K562 (cell line): Measurements from ENCODE around the gene TUT4. TPM values are rescaled to one million over a fixed set of nuclear protein-coding genes. Genes with fewer than 3 reads are reported as not detected.

Experiments used
- ATAC-seq: fragments of 200-7000 bp; cut with Tn5 transposase; 3 replicates; pipeline ENCODE4 v1.9.1; 2020; ENCODE audit warnings: moderate library complexity
- Bru-seq: library from RNA; stranded (reverse); fragments of 400-500 nt; gene quantifications from one replicate; lab custom pipeline; 2021; lab: Mats Ljungman, UMichigan
- BruChase-seq, 2 experiments: library from RNA; stranded (reverse); fragments of 400-500 nt; gene quantifications; one replicate each; lab custom pipeline; 2021; lab: Mats Ljungman, UMichigan
- BruUV-seq: library from RNA; stranded (reverse); fragments of 400-500 nt; replicated peaks from 2 replicates; lab custom pipeline; 2021; lab: Mats Ljungman, UMichigan
- CTCF ChIA-PET: fragments of 300-600 bp; formaldehyde crosslinking; extraction: SDS; loops from one replicate; lab custom pipeline; 2021; ENCODE audit warnings: low intra/inter-chr PET ratio; lab: Yijun Ruan, JAX
- POLR2A ChIA-PET: fragments of 300-600, 350-650 bp; sonication (Branson Sonifier 250); formaldehyde crosslinking; extraction: SDS; loops from one replicate; lab custom pipeline; 2021; ENCODE audit warnings: antibody characterized with exemption, inconsistent platforms; lab: Yijun Ruan, JAX
- DNase-seq, 4 experiments: peaks; one replicate each; pipeline versions ENCODE4 v3.0.0 to v3.0.0-alpha.2; 2011 to 2018; ENCODE audit warnings: low spot score in 3 of 4, mixed read lengths in 3 of 4; ENCODE audit errors: extremely low read depth in 1 of 4
- FAIRE-seq: peaks from 2 replicates; lab custom pipeline; 2011; peaks lifted over from hg19 to GRCh38; lab: Jason Lieb, UNC
- H2AFZ ChIP-seq: 2 replicates; pipeline ENCODE4 v1.6.0; 2011; ENCODE audit warnings: low read depth, low read length, control low read depth, inconsistent platforms
- H3K27ac ChIP-seq: fragments of 200-600 bp; 3 replicates; pipeline ENCODE4 v1.8.0; 2011; ENCODE audit warnings: low read depth, mild to moderate bottlenecking, control low read depth, inconsistent platforms, low read length, moderate library complexity, mixed read lengths; ENCODE audit errors: extremely low read depth
- H3K27me3 ChIP-seq, 2 experiments: fragments of 300-600 bp in 1 of 2; 2 replicates in 1 of 2; 3 replicates in 1 of 2; pipeline versions ENCODE4 v1.6.0 to v1.8.0; 2011; ENCODE audit warnings: inconsistent platforms in 2 of 2, low read length in 2 of 2, mild to moderate bottlenecking in 1 of 2, mixed read lengths in 1 of 2, moderate library complexity in 1 of 2; ENCODE audit not compliant: control insufficient read depth in 2 of 2, insufficient read depth in 2 of 2
- H3K36me3 ChIP-seq: fragments of 300-600 bp; 3 replicates; pipeline ENCODE4 v1.8.0; 2011; ENCODE audit warnings: mild to moderate bottlenecking, low read length, inconsistent platforms; ENCODE audit not compliant: control insufficient read depth, insufficient read depth
- H3K4me1 ChIP-seq, 2 experiments: fragments of 200-600 bp in 1 of 2; replicated peaks in 1 of 2; 2 replicates in 1 of 2; 3 replicates in 1 of 2; pipeline versions ENCODE4 v1.5.1 to v1.8.0; 2011; ENCODE audit warnings: inconsistent platforms in 2 of 2, low read length in 2 of 2, mild to moderate bottlenecking in 1 of 2, mixed read lengths in 1 of 2, moderate library complexity in 1 of 2; ENCODE audit not compliant: control insufficient read depth in 2 of 2, insufficient read depth in 2 of 2
- H3K4me2 ChIP-seq: 2 replicates; pipeline ENCODE4 v1.6.1; 2011; ENCODE audit warnings: low read length, control low read depth, inconsistent platforms, mixed read lengths; ENCODE audit not compliant: insufficient read depth
- H3K4me3 ChIP-seq: fragments of 200-600 bp; sonication (generic), shearing (Covaris generic); 2 replicates; pipeline ENCODE4 v1.5.1; 2016; ENCODE audit warnings: control low read depth, inconsistent platforms
- H3K79me2 ChIP-seq: fragments of 200-600 bp; 3 replicates; pipeline ENCODE4 v1.8.0; 2011; ENCODE audit warnings: low read length, inconsistent platforms; ENCODE audit not compliant: control insufficient read depth, insufficient read depth
- H3K9ac ChIP-seq, 2 experiments: 2 replicates each; pipeline versions ENCODE4 v1.6.0 to v1.6.1; 2011; ENCODE audit warnings: low read depth in 2 of 2, low read length in 2 of 2, control low read depth in 1 of 2, inconsistent platforms in 1 of 2, mild to moderate bottlenecking in 1 of 2, mixed read lengths in 1 of 2; ENCODE audit not compliant: insufficient read depth in 1 of 2
- H3K9me1 ChIP-seq: one replicate; pipeline ENCODE4 v1.6.0; 2011; ENCODE audit warnings: inconsistent platforms, mild to moderate bottlenecking, low read length, moderate library complexity; ENCODE audit not compliant: control insufficient read depth, insufficient read depth
- H3K9me3 ChIP-seq: replicated peaks from 2 replicates; pipeline ENCODE4 v1.5.1; 2011; ENCODE audit warnings: low read depth, low read length, inconsistent platforms; ENCODE audit not compliant: control insufficient read depth, insufficient read depth
- H4K20me1 ChIP-seq: replicated peaks from 2 replicates; pipeline ENCODE4 v1.6.1; 2011; ENCODE audit warnings: low read length, inconsistent platforms, mixed read lengths; ENCODE audit not compliant: control insufficient read depth, insufficient read depth
- BRD9 ChIP-seq: fragments of 450-650 bp; IDR thresholded peaks from 2 replicates; pipeline ENCODE4 v1.6.1; 2018; ENCODE audit warnings: low read depth; ENCODE audit not compliant: partially characterized antibody
- DACH1 ChIP-seq: fragments of 450-650 bp; IDR thresholded peaks from 2 replicates; pipeline ENCODE4 v1.6.1; 2018; ENCODE audit not compliant: partially characterized antibody
- E2F6 ChIP-seq, 2 experiments: IDR thresholded peaks; 2 replicates each; pipeline ENCODE4 v1.6.1; 2011; ENCODE audit warnings: borderline replicate concordance in 1 of 2, control low read depth in 1 of 2, low read depth in 1 of 2, low read length in 1 of 2, mild to moderate bottlenecking in 1 of 2, mixed read lengths in 1 of 2, moderate library complexity in 1 of 2; ENCODE audit not compliant: insufficient read depth in 1 of 2, insufficient read length in 1 of 2, poor library complexity in 1 of 2, severe bottlenecking in 1 of 2; ENCODE audit errors: extremely low read depth in 1 of 2
- ETV6 ChIP-seq, 3 experiments: fragments of 150-350 bp in 1 of 3; sonication (generic) in 1 of 3; formaldehyde crosslinking in 1 of 3; IDR thresholded peaks; 2 replicates each; pipeline versions ENCODE4 v1.6.1 to v1.8.0; 2014 to 2022; ENCODE audit warnings: borderline replicate concordance in 2 of 3, low read depth in 2 of 3, antibody characterized with exemption in 1 of 3, low read length in 1 of 3, mild to moderate bottlenecking in 1 of 3, missing genetic modification reagents in 1 of 3
- MEF2A ChIP-seq: IDR thresholded peaks from 2 replicates; pipeline ENCODE4 v1.6.1; 2011; ENCODE audit warnings: low read depth, mild to moderate bottlenecking, low read length, moderate library complexity; ENCODE audit not compliant: control insufficient read depth
- MXI1 ChIP-seq: IDR thresholded peaks from 2 replicates; pipeline ENCODE4 v1.6.1; 2011; ENCODE audit warnings: low read depth, mild to moderate bottlenecking, improper control_type of control experiment, low read length
- NFIX ChIP-seq: fragments of 250-450 bp; sonication (Bioruptor Pico); IDR thresholded peaks from 2 replicates; pipeline ENCODE4 v1.4.0; 2020; ENCODE audit warnings: low read depth, mild to moderate bottlenecking, moderate library complexity
- TFAM ChIP-seq: fragments of 250-450 bp; sonication (Bioruptor Pico); conservative IDR thresholded peaks from 2 replicates; pipeline ENCODE4 v1.5.0; 2021; ENCODE audit warnings: mild to moderate bottlenecking, moderate library complexity
- ZBTB26 ChIP-seq: fragments of 450-650 bp; formaldehyde crosslinking; IDR thresholded peaks from 2 replicates; pipeline ENCODE4 v1.4.0; 2022; ENCODE audit warnings: missing genetic modification characterization
- ZNF263 ChIP-seq: sonication (generic); formaldehyde crosslinking; IDR thresholded peaks from 2 replicates; pipeline ENCODE4 v1.8.0; 2022; ENCODE audit warnings: mild to moderate bottlenecking, missing genetic modification reagents, borderline replicate concordance
- ZNF311 ChIP-seq: fragments of 250-450 bp; sonication (Bioruptor Pico); IDR thresholded peaks from 2 replicates; pipeline ENCODE4 v1.4.0; 2020; ENCODE audit warnings: mild to moderate bottlenecking, moderate library complexity
- ZNF436 ChIP-seq: fragments of 250-450, 450-650 bp; sonication (Bioruptor Pico); formaldehyde crosslinking; IDR thresholded peaks from 2 replicates; pipeline ENCODE4 v1.7.0; 2020; ENCODE audit warnings: mild to moderate bottlenecking
- WGBS: fragments of 100-300 bp; shearing (Covaris generic); methylation state at CpG from one replicate; pipeline ENCODE4 v1.1.6; 2016; ENCODE audit warnings: low coverage, mixed read lengths; ENCODE audit not compliant: insufficient coverage; ENCODE audit errors: missing lambda C conversion rate; 5-methylcytosine and 5-hydroxymethylcytosine counted together
- in situ Hi-C: fragments of 300-500 bp; cut with MboI; formaldehyde crosslinking; loops from 4 replicates; pipeline ENCODE4 v1.15.0; 2018; ENCODE audit warnings: inconsistent platforms, mixed read lengths
- intact Hi-C: fragments of 100-400 bp; cut with micrococcal nuclease; formaldehyde crosslinking; loops from 2 replicates; pipeline ENCODE4 v1.14.2; 2022
- long read RNA-seq, 3 experiments: library from polyadenylated mRNA in 2 of 3; library from RNA in 1 of 3; unstranded in 2 of 3; stranded (forward) in 1 of 3; transcript quantifications; one replicate each; pipeline ENCODE4 v2.0.0, GENCODE V29; 2019 to 2022
- polyA minus RNA-seq, 3 experiments: library from RNA; depleted of rRNA, polyadenylated mRNA; stranded (reverse); fragments of >200 nt; gene quantifications; 2 replicates each; pipeline ENCODE4 v1.2.3, GENCODE V29; 2011
- polyA plus RNA-seq, 8 experiments: library from polyadenylated mRNA; depleted of rRNA in 4 of 8; stranded (reverse) in 5 of 8; unstranded in 3 of 8; fragments of >200 nt; fragmentation: Nextera tagmentation in 2 of 8; fragmentation: Illumina TruSeq in 1 of 8; extraction: Ambion mirVana in 2 of 8; extraction: Trizol in 1 of 8; gene quantifications; 2 replicates each; pipeline versions ENCODE4 v1.2.1 to v1.2.3, GENCODE V29; 2011 to 2014; ENCODE audit warnings: inconsistent platforms in 1 of 8, missing spikeins in 1 of 8
- total RNA-seq, 7 experiments: library from RNA; depleted of rRNA in 6 of 7; stranded (reverse); fragments of >200 nt in 6 of 7; fragmentation: Illumina TruSeq in 2 of 7; extraction: Trizol in 2 of 7; gene quantifications; 2 replicates each; pipeline versions ENCODE4 v1.2.1 to v1.2.3, GENCODE V29; 2011 to 2021; ENCODE audit warnings: low replicate concordance in 1 of 7

Gene TUT4
- total RNA-seq (2011; cell fraction: chromatin; rRNA removed; ENCODE audit: low replicate concordance), result 60.5 and 255 TPM in 2 replicates
- 24.2 and 38.3 TPM in 2 replicates for total RNA-seq (2011; cell fraction: nucleolus; rRNA removed)
- 89.5 and 141 TPM in 2 replicates for total RNA-seq (2011; cell fraction: nucleoplasm; rRNA removed)
- 35.5 and 55.5 TPM in 2 replicates for total RNA-seq (2014; rRNA removed)
- 41.9 and 44.2 TPM in 2 replicates for total RNA-seq (2014; rRNA removed; fragmentation: Illumina TruSeq; extraction: Trizol)
- 36.7 and 37.2 TPM in 2 replicates for total RNA-seq (2015; rRNA removed; fragmentation: Illumina TruSeq; extraction: Trizol)
- 38.7 and 39.3 TPM in 2 replicates for total RNA-seq (2021)
- polyA plus RNA-seq (2011; rRNA removed), result 24.6 and 52.8 TPM in 2 replicates
- polyA plus RNA-seq (2011; cell fraction: cytosol; rRNA removed), result 28.2 and 28.9 TPM in 2 replicates
- polyA plus RNA-seq (2011; cell fraction: nucleus; rRNA removed), result 115 and 131 TPM in 2 replicates
- 32.5 and 37.8 TPM in 2 replicates for polyA plus RNA-seq (2012)
- polyA plus RNA-seq (2014; fragmentation: Illumina TruSeq; extraction: Trizol), result 49.3 and 53.5 TPM in 2 replicates
- 10 to 100 TPM; 15.8 to 21.3 TPM for polyA plus RNA-seq (2014; fragmentation: Nextera tagmentation; extraction: Ambion mirVana)
- 40.8 and 42.4 TPM in 2 replicates for polyA plus RNA-seq (2014; rRNA removed)
- polyA minus RNA-seq (2011; rRNA and poly(A)+ RNA removed), result 30.2 and 49.0 TPM in 2 replicates
- 21.8 and 24.9 TPM in 2 replicates for polyA minus RNA-seq (2011; cell fraction: cytosol; rRNA and poly(A)+ RNA removed)
- 36.6 and 52.9 TPM in 2 replicates for polyA minus RNA-seq (2011; cell fraction: nucleus; rRNA and poly(A)+ RNA removed)
- Bru-seq, nascent RNA, result percentile 80 among the genes with signal in this experiment
- BruChase-seq, experiment 1, labeled RNA remaining after a 2-hour chase, result percentile 88 among the genes with signal in this experiment
- BruChase-seq, experiment 2, labeled RNA remaining after a 6-hour chase, result percentile 88 among the genes with signal in this experiment
- long read RNA-seq, experiment 1, full-length matches to known transcripts, result 2 of 41 reads
- long read RNA-seq, experiment 1, partial matches to known transcripts, result 18 of 41 reads
- long read RNA-seq, experiment 1, other reads (novel, unspliced or antisense), result 21 of 41 reads
- long read RNA-seq, experiment 2, partial matches to known transcripts, result 4 of 11 reads
- long read RNA-seq, experiment 2, other reads (novel, unspliced or antisense), result 7 of 11 reads
- long read RNA-seq, experiment 3, partial matches to known transcripts, result 5 of 9 reads
- long read RNA-seq, experiment 3, other reads (novel, unspliced or antisense), result 2 of 9 reads

DNA sequence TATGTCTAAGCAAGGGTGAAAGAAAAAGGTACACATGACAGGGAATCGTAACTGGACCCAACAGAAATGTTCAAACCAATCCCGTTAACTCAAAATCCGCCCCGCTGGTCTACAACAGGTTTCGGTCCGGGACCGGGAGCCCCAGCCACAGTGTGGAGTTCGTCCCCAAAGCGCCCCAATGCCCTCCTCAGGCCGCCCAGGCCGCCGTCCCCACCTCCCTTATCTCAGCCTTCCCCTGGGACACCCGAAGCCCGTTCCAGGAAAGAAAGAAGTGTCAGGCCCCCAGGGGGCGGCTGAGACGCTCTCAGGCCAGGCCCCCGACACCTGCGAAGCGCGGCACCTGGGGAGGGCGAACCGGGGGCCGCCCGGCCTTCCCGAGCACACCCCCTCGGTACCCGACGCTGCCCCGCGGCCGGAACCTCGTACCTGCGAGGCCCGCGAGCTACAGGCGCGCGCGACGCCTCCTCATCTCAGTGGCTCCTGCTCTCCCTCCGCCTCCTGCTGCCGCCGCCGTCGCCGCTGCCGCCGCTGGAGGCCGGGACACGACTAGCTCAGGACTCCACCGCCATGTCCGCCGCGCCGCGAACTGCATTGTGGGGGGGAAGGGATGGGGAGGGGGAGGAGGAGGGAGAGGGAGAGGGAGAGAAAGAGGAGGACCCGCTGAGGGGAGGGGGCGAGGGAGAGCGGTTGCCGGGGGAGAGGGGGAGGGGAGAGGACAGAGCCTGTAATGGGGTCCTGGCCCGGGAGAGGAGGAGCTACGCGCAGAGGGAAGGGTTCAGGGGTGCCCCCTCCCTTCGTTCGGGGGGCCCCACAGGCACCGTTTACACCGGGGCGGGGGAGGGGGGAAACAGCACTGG, at the start of gene TUT4:
Gene TUT4, minus strand, starts transcription at position 588 of the 857 bp plus-strand sequence. CDS start 26,812 bp downstream, outside the sequence.
- ATAC-seq, result peak; percentile 85
- Histone ChIP-seq H3K79me2 (peaks cover 51% of the 10 kb centered on the region), H3K4me3 (peak within 1 kb of the TSS; percentile 77), H3K4me2 (peak within 1 kb of the TSS; percentile 96), H3K4me1 (peaks cover 9 to 19% of the 10 kb centered on the region in 2 experiments; a peak in 3 of 5 replicates), H3K9me3 (no peaks in the 10 kb centered on the region), H3K9ac (peak within 1 kb of the TSS; percentile 82 to 93), H3K27me3 (no peaks in the 10 kb centered on the region), H4K20me1 (peaks cover 10% of the 10 kb centered on the region), H2AFZ (peak within 1 kb of the TSS; percentile 91), H3K9me1 (no peaks in the 10 kb centered on the region), H3K36me3 (no peaks in the 10 kb centered on the region), H3K27ac (peak within 1 kb of the TSS; percentile 87)
- no TSS peak for BruUV-seq
- FAIRE-seq, result peak; percentile 37
- ChIA-PET CTCF (interaction anchor here (0.7 to 0.8 kb wide), 3 partner anchors 16 to 195 kb away, joined by 3 to 5 read pairs (median 4); no protein-coding TSS in a partner anchor), POLR2A (interaction anchor here (0.5 to 1.8 kb wide), 15 partner anchors 15 to 410 kb away, joined by 3 to 9 read pairs (median 3); no protein-coding TSS in a partner anchor)
- in situ Hi-C loops, result no loop called here
- under 1% methylated on average over 45 of the region's 68 CpGs for WGBS
- DNase-seq, result peak; percentile 78 to 92 (median 80)
- intact Hi-C loops, result loop anchor here (1.0 to 5.0 kb wide), 4 partner anchors 20 to 495 kb away; partner anchors contain the start of genes BTF3L4 and TXNDC12
- TF ChIP-seq ZNF311 (CRISPR knock-in tag), result no peak
- no peak for TF ChIP-seq BRD9
- no peak for TF ChIP-seq DACH1
- TF ChIP-seq MXI1, result no peak
- no peak for TF ChIP-seq MEF2A
- no peak for TF ChIP-seq ZNF436 (CRISPR knock-in tag)
- TF ChIP-seq ZBTB26 (CRISPR knock-in tag), result no peak
- no peak for TF ChIP-seq TFAM
- no peak for TF ChIP-seq NFIX (CRISPR knock-in tag)
- peak; percentile 78 to 84 for TF ChIP-seq E2F6 (IDR thresholded peaks at IDR 0.05; ENCODE audit: borderline replicate concordance in 1 of 2, extremely low read depth in 1 of 2, insufficient read depth in 1 of 2, insufficient read length in 1 of 2, low read depth in 1 of 2, low read length in 1 of 2, poor library complexity in 1 of 2, severe bottlenecking in 1 of 2)
- no peak for TF ChIP-seq ETV6 (IDR thresholded peaks at IDR 0.05; ENCODE audit: borderline replicate concordance in 1 of 2, low read depth in 2 of 2, low read length in 1 of 2)
- TF ChIP-seq ETV6 (CRISPR knock-in tag; IDR thresholded peaks at IDR 0.05; ENCODE audit: borderline replicate concordance), result no peak
- TF ChIP-seq ZNF263 (CRISPR knock-in tag), result peak; percentile 97
